ENCODE data around the gene LRRIQ4.

- no peak for TF ChIP-seq YY1 (IDR thresholded peaks at IDR 0.05; ENCODE audit: low read depth)
- TF ChIP-seq USF1 (IDR thresholded peaks at IDR 0.05) = no peak
- no peak for TF ChIP-seq TAF1 (IDR thresholded peaks at IDR 0.05; ENCODE audit: low read depth)
- TF ChIP-seq CEBPB (IDR thresholded peaks at IDR 0.05) = no peak
- no peak for TF ChIP-seq REST (IDR thresholded peaks at IDR 0.05; ENCODE audit: low read depth)
- TF ChIP-seq TEAD4 (IDR thresholded peaks at IDR 0.05) = no peak
- TF ChIP-seq EP300 (IDR thresholded peaks at IDR 0.05; ENCODE audit: borderline replicate concordance) = no peak
- TF ChIP-seq EGR1 (IDR thresholded peaks at IDR 0.05) = no peak
- TF ChIP-seq MAX (IDR thresholded peaks at IDR 0.05) = no peak
- TF ChIP-seq RAD21 (IDR thresholded peaks at IDR 0.05; ENCODE audit: low read depth) = no peak
- TF ChIP-seq CREB1 (IDR thresholded peaks at IDR 0.05; ENCODE audit: low read depth) = no peak
- no peak for TF ChIP-seq NFIC (IDR thresholded peaks at IDR 0.05)
These were observed 35.2 kb downstream of the LRRIQ4 start for GRCh38 chr3:169847896-169848295.
